HepG2 (cell line): ENCODE results near the gene CLDN15. TPM values are rescaled to one million over a fixed set of nuclear protein-coding genes. Genes with fewer than 3 reads are reported as not detected.

Source experiments
- BRF2 ChIP-seq: sonication (generic); formaldehyde crosslinking; IDR thresholded peaks from 2 replicates; pipeline ENCODE4 v1.8.1; 2022; ENCODE audit warnings: mild to moderate bottlenecking, missing genetic modification reagents
- CBX1 ChIP-seq: IDR thresholded peaks from one replicate; pipeline ENCODE4 v1.6.1; 2016; ENCODE audit warnings: antibody characterized with exemption, low read depth
- CBX2 ChIP-seq, 2 experiments: fragments of 200-600 bp in 1 of 2; sonication (generic); formaldehyde crosslinking in 1 of 2; IDR thresholded peaks; 2 replicates each; pipeline versions ENCODE4 v1.7.0 to v1.8.1; 2018 to 2022; ENCODE audit warnings: low read depth in 2 of 2, low read length in 1 of 2, mild to moderate bottlenecking in 1 of 2, missing genetic modification reagents in 1 of 2
- FOXA1 ChIP-seq, 2 experiments: fragments of 450-650 bp in 1 of 2; sonication (generic) in 1 of 2; formaldehyde crosslinking in 1 of 2; IDR thresholded peaks; 2 replicates each; pipeline versions ENCODE4 v1.4.0 to v1.6.1; 2016 to 2020; ENCODE audit warnings: missing genetic modification reagents in 1 of 2
- HMG20B ChIP-seq: conservative IDR thresholded peaks from 2 replicates; pipeline ENCODE4 v1.6.1; 2016; ENCODE audit warnings: missing genetic modification reagents, missing compliant biosample characterization
- HMGA1 ChIP-seq: sonication (generic); formaldehyde crosslinking; conservative IDR thresholded peaks from 2 replicates; pipeline ENCODE4 v1.4.0; 2020; ENCODE audit warnings: missing genetic modification reagents
- HNRNPK ChIP-seq: fragments of 200-400 bp; formaldehyde crosslinking; IDR thresholded peaks from 2 replicates; pipeline ENCODE4 v1.6.1; 2018; ENCODE audit warnings: low read length, low read depth, moderate library complexity, mild to moderate bottlenecking; ENCODE audit not compliant: poor library complexity, severe bottlenecking
- HOXA9 ChIP-seq: sonication (generic); formaldehyde crosslinking; IDR thresholded peaks from 2 replicates; pipeline ENCODE4 v1.8.1; 2022; ENCODE audit warnings: missing genetic modification reagents, mild to moderate bottlenecking, moderate library complexity, borderline replicate concordance
- IKZF5 ChIP-seq: IDR thresholded peaks from 2 replicates; pipeline ENCODE4 v1.6.1; 2018; ENCODE audit warnings: missing genetic modification reagents, mild to moderate bottlenecking, missing compliant biosample characterization
- MTERF4 ChIP-seq: sonication (generic); formaldehyde crosslinking; IDR thresholded peaks from 2 replicates; pipeline ENCODE4 v1.8.0; 2023; ENCODE audit warnings: mild to moderate bottlenecking, missing genetic modification reagents
- NFE2L2 ChIP-seq: fragments of 150-350 bp; IDR thresholded peaks from 2 replicates; pipeline ENCODE4 v1.6.1; 2014; ENCODE audit warnings: low read length
- NFKBIZ ChIP-seq: IDR thresholded peaks from 2 replicates; pipeline ENCODE4 v1.6.1; 2018; ENCODE audit warnings: missing genetic modification reagents, missing compliant biosample characterization
- PAX8 ChIP-seq: sonication (generic); formaldehyde crosslinking; IDR thresholded peaks from 2 replicates; pipeline ENCODE4 v1.8.0; 2022; ENCODE audit warnings: mild to moderate bottlenecking, missing genetic modification reagents, borderline replicate concordance
- PBX2 ChIP-seq: IDR thresholded peaks from 2 replicates; pipeline ENCODE4 v1.6.1; 2016; ENCODE audit warnings: control low read depth
- SALL1 ChIP-seq: sonication (generic); formaldehyde crosslinking; IDR thresholded peaks from 2 replicates; pipeline ENCODE4 v1.8.0; 2022; ENCODE audit warnings: mild to moderate bottlenecking, missing genetic modification reagents
- SRSF9 ChIP-seq: fragments of 200-400 bp; formaldehyde crosslinking; IDR thresholded peaks from 2 replicates; pipeline ENCODE4 v1.6.1; 2018; ENCODE audit warnings: borderline replicate concordance, mild to moderate bottlenecking, low read depth, low read length; ENCODE audit not compliant: insufficient read depth, poor library complexity, severe bottlenecking
- ZNF232 ChIP-seq: sonication (generic); formaldehyde crosslinking; IDR thresholded peaks from 2 replicates; pipeline ENCODE4 v1.4.0; 2020; ENCODE audit warnings: missing genetic modification reagents, borderline replicate concordance
- ZNF740 ChIP-seq: sonication (generic); formaldehyde crosslinking; IDR thresholded peaks from 2 replicates; pipeline ENCODE4 v1.4.0; 2020; ENCODE audit warnings: missing genetic modification reagents
- ZNF773 ChIP-seq: sonication (generic); formaldehyde crosslinking; IDR thresholded peaks from 2 replicates; pipeline ENCODE4 v1.4.0; 2020; ENCODE audit warnings: missing genetic modification reagents, borderline replicate concordance
- ZNF781 ChIP-seq: sonication (generic); formaldehyde crosslinking; IDR thresholded peaks from 2 replicates; pipeline ENCODE4 v1.5.1; 2020; ENCODE audit warnings: borderline replicate concordance, mild to moderate bottlenecking, missing genetic modification reagents; ENCODE audit errors: not compliant biosample characterization
- ZNF784 ChIP-seq: sonication (generic); formaldehyde crosslinking; IDR thresholded peaks from 2 replicates; pipeline ENCODE4 v1.5.1; 2020; ENCODE audit warnings: missing genetic modification reagents, mild to moderate bottlenecking, borderline replicate concordance
- polyA plus RNA-seq, 8 experiments: library from polyadenylated mRNA; depleted of rRNA in 3 of 8; stranded (reverse) in 7 of 8; unstranded in 1 of 8; fragments of >200 nt; fragmentation: Illumina TruSeq in 4 of 8; extraction: Trizol in 4 of 8; gene quantifications; 2 replicates each; pipeline versions ENCODE4 v1.2.1 to v1.2.3, GENCODE V29; 2011 to 2016; ENCODE audit warnings: low read depth in 4 of 8, missing spikeins in 1 of 8, mixed read lengths in 1 of 8; ENCODE audit not compliant: insufficient read depth in 1 of 8
- total RNA-seq, 5 experiments: library from RNA; depleted of rRNA; stranded (reverse); fragments of >200 nt; fragmentation: Illumina TruSeq; extraction: Trizol; gene quantifications; 2 replicates each; pipeline ENCODE4 v1.2.3, GENCODE V29; 2016; ENCODE audit warnings: low read depth in 1 of 5

CLDN15 gene
- total and polyA plus RNA-seq, 2 of the 13 experiments (the other 11 are each of a cell fraction or from before 2014, with no cell fraction given): 7.1 to 17.8 TPM

- TF ChIP-seq IKZF5 (CRISPR knock-in tag) (peak; percentile 45), NFE2L2 (no peak), SRSF9 (no peak), PBX2 (CRISPR knock-in tag) (no peak), CBX1 (peak; percentile 67), HMGA1 (CRISPR knock-in tag) (no peak), FOXA1 (IDR thresholded peaks at IDR 0.05) (0 out of 2 replicates have a peak, but pooled peaks have one; percentile 7), FOXA1 (CRISPR knock-in tag; IDR thresholded peaks at IDR 0.05) (peak; percentile 94), NFKBIZ (CRISPR knock-in tag) (no peak; the same call in 1 of the 2 replicates), HNRNPK (no peak), BRF2 (CRISPR knock-in tag) (peak; percentile 49; the same call in 1 of the 2 replicates), ZNF784 (0 out of 2 replicates have a peak, but pooled peaks have one; percentile 23), CBX2 (IDR thresholded peaks at IDR 0.05; ENCODE audit: low read depth, low read length) (no peak), CBX2 (CRISPR knock-in tag; IDR thresholded peaks at IDR 0.05; ENCODE audit: low read depth) (no peak), SALL1 (CRISPR knock-in tag) (peak; percentile 62), ZNF232 (CRISPR knock-in tag) (peak; percentile 36; the same call in 1 of the 2 replicates), HOXA9 (no peak), HMG20B (CRISPR knock-in tag) (no peak), PAX8 (no peak), ZNF740 (CRISPR knock-in tag) (peak; percentile 82), ZNF781 (CRISPR knock-in tag) (peak; percentile 21), MTERF4 (CRISPR knock-in tag) (peak; percentile 86; the same call in 1 of the 2 replicates), ZNF773 (CRISPR knock-in tag) (no peak)
Observed at GRCh38 chr7:101244375-101245146, 7.0 kb upstream of the CLDN15 start, which contains the start of gene FIS1 (continued).
